ENCODE results near the gene STK10. TPM values are rescaled to one million over a fixed set of nuclear protein-coding genes. Genes with fewer than 3 reads are reported as not detected.
A peak's percentile ranks its signal among the peaks of the same experiment; 100 is the strongest.

STK10 gene
- total RNA-seq, 1 donor from 2014 or later: 8.2 TPM

GRCh38 chr5:172010278-172010677, 177.7 kb downstream of the STK10 start:
- DNase-seq (ENCODE audit: low spot score): peak; percentile 53

- DNase-seq (ENCODE audit: low spot score): no peak
Observed at GRCh38 chr5:172009536-172010270, 178.3 kb downstream of the STK10 start.

DNA sequence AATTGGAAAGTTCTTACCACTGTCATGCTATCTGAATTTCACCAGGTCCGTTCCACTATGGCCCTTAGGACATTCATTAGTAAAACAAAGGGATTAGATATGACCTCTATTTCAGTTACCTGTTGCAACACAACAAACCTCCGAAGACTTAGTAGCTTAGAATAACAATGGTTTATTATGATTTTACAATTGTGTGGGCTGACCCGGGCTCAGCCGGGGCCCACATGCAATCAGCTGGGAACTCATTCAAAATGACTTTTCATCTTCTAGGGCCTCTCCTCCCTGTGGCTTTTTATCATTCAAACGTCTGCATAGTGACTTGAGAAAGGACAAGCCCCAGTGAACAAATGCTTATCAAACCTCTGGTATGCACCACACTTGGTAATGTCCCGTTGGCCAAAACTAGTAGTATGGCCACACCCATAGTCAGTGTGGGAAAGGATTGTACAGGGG, 179.3 kb downstream of the STK10 start:
- DNase-seq (ENCODE audit: low spot score): no peak

DNA sequence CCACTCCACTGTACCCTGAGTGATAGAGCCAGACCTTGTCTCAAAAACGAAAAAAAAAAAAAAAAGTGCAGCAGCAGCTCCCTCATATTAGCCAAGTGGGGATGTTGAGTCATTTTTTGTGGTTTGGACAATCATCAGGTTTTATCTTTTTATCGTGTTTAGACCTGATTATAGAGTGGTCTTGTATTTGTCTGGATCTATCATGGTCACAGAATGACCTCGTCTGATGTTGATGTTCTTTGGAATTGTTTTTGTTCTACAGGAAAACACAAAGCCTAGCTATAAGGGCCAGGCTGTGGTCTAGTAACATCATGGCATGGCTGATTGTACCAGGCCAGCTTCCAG, 179.9 kb downstream of the STK10 start:
- no peak for DNase-seq (ENCODE audit: low spot score)

- peak; percentile 35 for DNase-seq (ENCODE audit: low spot score)
Observed at GRCh38 chr5:172007175-172008110, 180.6 kb downstream of the STK10 start.

DNA sequence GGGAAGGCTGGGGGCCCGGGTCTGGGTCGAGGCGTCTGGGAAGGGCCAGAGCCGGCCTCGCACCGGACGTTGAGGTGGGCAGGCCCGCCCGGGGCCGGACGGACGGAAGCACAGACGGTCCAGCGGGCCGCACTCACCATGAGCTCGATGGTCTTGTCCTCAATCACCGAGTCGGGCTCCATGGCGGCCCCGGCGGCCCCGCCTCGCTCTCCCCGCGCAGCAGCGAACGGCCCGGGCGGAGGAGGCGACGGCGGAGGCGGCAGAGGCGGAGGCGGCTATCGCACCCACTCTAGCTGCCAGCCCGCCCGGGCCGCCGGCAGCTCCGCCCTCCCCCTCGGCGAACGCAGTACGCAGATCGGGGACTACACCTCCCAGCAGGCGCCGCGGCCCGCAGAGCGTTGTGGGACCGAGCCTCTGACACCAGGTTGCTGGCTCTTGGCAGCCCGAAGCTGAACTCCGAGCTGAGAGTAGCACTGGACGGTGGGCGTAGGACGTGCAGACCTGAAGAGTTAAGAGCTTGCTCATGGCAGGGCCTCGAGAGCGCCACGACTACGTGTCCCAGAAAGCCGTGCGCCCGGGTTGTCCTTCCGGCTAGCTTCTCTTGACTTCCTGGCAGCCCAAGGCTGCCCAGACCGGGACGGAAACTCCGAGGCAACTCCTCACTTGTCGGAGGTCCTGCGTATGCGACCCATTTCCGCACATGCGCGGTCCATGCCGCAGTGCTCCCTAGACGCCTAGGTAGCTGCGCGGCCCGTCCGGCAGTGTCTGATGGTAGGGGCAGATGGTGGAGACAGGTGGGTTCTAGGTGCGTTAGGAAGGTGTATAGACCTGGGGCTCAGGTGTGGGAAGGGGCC, 181.5 kb downstream of the STK10 start, which contains the start of gene FBXW11:
Gene FBXW11 (minus strand): TSS at position 318 of the 854 bp plus-strand sequence. CDS start 136 bp downstream, at position 182.
- peak; percentile 99 for DNase-seq (ENCODE audit: low spot score)

DNA sequence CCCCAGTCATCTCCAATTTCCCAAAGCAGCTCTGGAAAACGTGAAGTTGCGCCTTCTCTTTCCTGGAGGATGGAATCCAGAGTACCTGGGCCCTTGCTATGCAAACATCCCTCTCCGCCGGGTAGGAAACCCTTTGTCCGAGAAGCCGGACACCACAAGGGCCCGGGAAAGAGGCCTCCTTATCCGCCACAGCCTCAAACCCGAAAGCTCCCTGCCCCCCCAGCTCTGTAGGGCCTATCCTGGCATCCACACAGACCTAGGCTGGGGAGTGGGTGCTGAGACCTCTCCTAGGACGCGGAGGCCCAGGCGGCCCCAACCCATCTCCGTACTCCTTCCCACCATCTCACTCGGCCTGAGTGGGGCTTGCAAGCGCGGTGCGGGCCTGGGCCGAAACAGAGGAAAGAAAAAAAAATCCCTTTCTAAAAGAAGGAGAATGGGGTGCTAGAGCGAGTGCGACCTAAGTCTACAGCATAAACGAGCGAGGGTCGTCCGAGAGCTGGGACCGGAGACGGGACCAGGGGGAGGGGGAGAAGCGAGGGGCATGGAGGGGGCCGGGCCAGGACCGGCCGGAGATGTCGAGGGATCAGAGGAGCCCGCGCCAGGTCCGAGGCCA, 182.2 kb downstream of the STK10 start:
- peak; percentile 42 for DNase-seq (ENCODE audit: low spot score)

DNA sequence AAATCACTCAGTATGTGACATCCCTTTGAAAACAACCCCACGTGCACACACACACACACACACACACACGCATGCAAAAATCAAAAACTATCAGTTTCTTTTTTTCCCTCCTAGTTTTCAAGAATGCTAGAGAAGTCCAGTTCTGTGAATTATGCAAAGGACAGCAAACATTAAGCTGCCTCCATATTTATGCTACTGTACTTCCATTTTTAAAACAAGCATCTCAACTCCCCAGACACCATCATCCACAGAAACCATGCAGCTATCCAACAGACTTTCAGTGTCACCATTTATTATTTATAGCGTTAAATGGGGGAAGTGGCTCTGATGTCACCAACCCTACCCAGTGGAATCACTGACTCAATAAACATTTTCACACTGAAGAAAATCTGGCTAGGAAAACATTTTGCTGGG, 183.2 kb downstream of the STK10 start:
- no peak for DNase-seq (ENCODE audit: low spot score)

DNA sequence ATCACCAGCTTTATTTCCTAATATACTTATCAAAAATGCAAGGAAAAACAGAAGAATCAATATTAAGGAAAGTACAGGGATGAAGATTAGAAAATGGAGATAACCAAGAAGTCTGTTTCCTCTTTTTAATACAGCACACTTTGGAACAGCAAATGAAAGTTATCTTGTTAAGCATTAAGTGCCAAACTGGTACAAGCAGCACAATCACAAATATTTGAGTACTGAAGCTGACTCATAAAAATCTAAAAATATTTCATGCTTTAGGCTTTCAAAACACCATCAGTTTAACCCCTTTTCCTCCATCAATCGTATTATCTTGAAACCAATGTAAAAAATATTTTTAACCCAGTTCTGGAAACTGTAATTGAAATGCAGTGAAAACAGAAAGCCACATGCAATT, 184.3 kb downstream of the STK10 start:
- DNase-seq (ENCODE audit: low spot score): no peak

- DNase-seq (ENCODE audit: low spot score): no peak
Observed at GRCh38 chr5:172002840-172003512, 185.0 kb downstream of the STK10 start.

DNA sequence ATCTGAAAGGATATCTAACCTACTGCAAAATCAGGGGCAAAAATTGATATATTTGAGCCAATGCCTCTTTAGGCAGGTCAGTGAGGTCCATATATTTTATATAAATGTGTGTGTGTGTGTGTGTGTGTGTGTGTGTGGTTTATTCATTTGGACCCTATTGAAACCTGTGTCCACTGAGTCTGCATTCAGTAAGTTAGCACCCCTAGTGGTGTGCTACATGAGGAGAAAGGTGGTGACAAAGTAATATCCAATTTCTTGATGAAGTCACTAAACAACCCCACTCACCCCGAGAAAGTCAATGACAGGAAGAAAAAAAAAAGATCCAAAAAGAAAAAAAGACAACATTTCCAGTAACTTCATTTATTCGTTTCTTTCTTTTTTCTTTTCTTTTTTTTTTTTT, 185.7 kb downstream of the STK10 start:
- no peak for DNase-seq (ENCODE audit: low spot score)

DNA sequence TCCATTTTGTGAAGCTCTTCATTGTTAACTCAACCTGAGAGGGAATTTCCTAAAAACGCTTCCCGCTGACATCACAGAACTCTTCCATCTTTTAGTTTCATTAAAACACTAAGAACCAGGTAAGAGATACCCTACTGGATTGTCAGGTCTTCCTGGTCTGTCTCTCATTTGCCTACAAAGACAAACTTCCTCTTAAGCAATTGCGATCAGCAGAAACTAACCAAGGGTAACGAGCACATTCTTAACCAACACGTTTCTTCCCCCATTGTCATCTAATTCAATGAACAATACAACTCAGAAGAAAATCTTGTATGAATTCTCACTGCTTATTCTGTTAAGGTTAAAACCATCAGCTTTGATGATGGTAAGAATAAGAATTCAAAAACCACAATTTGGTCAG, 188.1 kb downstream of the STK10 start:
- DNase-seq (ENCODE audit: low spot score): no peak

- no peak for DNase-seq (ENCODE audit: low spot score)
Observed at GRCh38 chr5:171999100-171999499, 188.9 kb downstream of the STK10 start.

DNA sequence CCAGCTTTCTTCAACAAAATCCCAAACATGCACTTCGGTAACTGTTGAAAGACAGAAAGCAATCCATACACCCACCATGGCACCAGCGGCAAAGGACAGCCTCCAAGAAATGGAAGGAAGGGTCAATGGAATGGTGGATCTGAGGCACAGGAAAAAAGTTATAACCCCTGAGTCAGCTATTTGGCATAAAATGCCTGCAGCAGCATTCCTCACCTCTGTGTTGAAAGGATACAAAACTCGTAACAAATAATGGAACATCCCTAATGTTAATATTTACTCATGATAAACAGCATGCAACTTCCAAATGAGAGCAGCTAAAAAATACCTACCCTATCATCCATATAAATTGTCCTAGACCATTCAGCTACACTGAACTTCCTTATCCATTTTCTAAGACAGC, 191.0 kb downstream of the STK10 start:
- no peak for DNase-seq (ENCODE audit: low spot score)

DNA sequence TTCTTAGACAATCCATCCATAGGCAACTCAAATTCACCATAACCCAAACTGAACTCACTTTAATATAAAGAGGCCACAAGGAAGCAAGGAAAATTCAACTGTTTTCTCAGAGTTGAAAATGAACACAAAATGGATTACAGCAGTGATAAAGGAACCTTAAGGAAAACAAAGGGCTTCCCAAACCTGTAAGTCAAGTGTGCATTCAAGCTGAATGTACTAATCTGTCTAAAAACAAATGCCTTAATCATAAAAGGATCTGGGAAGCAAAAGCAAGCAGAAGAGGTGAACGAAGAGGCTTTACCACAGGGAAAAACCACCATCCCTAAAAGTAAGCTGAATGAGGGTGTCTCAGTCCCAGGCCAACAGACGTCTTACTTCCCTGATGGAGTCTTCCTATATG, 195.2 kb downstream of the STK10 start:
- no peak for DNase-seq (ENCODE audit: low spot score)

DNA sequence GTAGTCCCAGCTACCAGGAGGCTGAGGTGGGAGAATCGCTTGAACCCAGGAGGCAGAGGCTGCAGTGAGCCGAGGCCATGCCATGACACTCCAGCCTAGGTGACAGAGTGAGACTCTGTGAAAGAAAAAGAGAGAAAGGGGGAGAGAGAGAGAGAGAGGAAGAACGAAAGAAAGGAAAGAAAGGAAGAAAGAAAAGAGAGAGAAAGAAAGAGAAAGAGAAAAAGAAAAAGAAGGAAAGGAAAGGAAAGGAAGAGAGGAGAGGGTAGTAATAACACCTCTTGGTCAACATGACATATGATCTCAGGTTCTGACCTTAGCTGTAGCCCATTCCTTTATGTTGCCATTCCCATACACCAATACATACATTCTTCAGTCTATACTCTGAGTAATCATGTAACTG, 195.7 kb downstream of the STK10 start:
- DNase-seq (ENCODE audit: low spot score): no peak
